NCI-H128 (cell line): ENCODE results near the gene TPPP.

Source experiments
- DNase-seq: peaks from one replicate; lab custom pipeline; 2025; ENCODE audit not compliant: unreplicated experiment; lab: John Stamatoyannopoulos, UW

The TPPP gene

DNA sequence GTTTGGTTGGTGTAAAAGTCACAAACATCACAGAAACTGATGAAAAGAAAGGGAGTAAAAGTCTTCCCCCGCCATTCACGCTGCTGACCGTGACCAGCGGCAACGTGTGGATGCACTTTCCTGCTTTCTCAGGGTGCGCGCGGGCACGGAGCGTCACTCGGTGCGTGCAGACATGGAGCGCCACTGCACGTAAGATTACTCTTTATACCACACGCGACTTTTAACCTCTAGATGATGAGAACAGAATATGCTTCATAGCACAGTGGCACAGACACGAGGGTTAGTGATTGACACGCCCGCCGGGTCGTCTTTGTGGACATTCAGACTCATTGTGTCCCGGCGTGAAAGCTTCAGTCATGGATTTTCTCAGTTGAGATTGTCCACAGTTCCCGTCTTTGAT lies 65.3 kb downstream of the TPPP start:
- DNase-seq = no peak

DNA sequence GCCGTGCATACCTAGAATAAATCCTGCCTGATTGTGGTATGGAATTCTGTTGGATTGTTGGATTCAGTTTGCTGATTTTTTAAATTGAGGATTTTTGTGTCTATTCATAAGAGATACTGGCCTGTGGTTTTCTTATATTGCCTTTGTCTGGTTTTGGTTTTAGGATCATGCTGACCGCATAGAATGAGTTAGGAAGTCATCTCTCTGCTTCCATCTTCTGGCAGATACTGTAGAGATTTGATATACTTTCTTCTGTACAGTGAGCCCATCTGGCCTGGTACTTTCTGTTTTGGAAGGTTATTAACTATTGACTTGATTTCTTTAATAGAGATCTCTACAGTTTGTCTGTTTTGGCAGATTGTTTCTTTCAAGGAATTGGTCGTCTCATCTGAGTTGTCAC lies 66.3 kb downstream of the TPPP start:
- DNase-seq = no peak

GRCh38 chr5:625516-625915 lies 67.6 kb downstream of the TPPP start:
- DNase-seq = no peak

- no peak for DNase-seq
Measured at GRCh38 chr5:624951-625230, 68.3 kb downstream of the TPPP start.

DNA sequence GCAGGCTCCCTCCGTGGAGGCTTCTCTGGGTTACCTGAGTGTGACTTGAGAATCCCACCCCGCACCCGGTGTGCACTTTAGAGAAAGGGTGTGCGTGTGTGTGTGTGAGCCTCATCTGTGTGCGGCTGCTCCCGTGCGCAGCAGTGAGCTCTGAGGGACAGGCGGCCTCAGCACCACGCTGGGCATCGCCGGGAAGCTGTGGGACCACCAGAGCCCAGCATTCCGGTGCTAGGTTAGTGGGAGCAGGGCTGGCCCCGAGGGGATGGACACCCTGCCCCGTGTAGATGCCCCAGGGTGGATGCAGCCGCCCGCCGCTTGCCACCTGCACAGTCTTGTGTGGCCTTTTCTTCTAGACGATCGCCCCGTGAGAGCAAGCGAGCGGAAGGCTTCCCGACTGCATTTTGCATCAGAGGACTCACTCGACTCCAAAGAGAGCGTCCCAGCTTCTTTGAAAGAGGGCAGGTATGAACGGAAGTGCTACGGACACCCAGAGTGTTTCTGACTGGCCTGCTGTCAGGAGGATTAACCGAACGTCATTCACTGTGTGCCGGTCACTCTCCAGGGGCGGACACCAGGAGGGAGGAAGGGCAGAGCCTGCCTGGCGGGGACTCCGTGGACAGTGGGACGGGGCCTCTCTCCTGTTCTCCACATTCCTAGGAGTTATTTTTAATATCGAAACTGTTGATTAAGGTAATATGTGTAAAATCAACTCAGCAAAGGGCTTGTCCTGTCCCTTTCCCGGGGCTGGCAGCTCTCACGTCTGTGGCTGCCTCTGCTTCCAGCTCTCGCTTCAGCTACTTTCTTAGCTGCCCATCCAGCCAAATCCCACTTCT lies 68.8 kb downstream of the TPPP start:
- DNase-seq = no peak

DNA sequence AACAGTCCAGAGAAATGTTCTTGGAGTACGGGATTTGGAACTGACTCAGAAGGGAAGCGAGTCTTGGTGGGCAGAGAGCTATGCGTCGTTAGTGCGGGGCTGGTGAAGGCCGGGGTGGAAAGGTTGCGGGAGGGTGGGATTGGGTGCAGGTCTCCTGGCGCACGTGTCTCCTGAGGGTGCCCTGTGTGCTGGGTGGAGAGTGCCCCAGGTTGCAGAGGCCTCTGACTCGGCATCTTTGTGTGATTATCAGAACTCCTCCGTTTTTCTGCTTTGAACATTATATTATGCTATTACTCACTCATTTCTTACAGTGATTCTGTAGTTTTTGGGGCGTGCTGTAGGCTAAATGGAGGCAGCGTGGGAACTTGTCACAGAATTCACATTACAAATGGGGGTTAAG lies 69.6 kb downstream of the TPPP start:
- DNase-seq = no peak

GRCh38 chr5:622946-623522 lies 70.1 kb downstream of the TPPP start:
- DNase-seq = no peak

DNA sequence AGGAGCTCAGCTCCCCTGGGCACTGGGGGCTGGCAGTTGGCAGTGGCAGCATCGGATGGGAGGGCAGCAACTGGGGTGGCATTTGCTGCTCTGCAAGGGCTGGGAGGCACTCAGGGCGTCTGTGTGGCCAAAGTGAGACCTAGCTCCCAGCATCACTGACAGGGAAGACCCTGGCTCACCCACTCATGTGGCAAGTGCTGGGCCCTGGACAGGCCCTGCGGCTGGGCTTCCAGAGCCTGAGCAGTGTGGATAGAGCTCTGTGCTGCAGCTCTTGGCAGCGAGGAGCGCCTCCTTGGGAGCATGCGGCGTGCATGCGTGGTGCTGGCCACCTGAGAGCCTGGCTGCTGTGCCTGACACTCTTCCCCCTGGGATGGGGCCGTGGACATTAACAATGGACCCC lies 70.8 kb downstream of the TPPP start:
- no peak for DNase-seq

GRCh38 chr5:621341-621761 lies 71.8 kb downstream of the TPPP start:
- DNase-seq = no peak

- DNase-seq = no peak
Measured at GRCh38 chr5:620586-621180, 72.5 kb downstream of the TPPP start.

DNA sequence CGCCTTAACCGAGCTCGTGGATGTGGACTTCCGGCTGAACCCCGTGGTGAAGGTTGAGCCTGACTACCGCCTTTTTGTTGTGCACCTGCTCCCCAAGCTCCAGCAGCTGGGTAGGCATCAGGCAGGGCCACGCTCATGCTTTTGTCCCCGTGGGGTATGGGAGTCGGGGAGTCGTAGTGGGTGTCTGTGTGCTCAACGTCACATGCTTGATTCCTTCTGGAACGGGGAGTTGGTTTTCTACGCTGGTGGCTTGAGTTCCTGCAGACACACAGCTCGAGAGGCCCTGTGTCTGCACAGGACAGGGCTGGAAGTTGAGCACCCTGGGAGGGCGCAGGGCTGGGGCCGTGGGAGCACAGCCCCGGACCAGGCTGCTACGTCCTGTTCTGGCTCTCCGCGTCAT lies 73.0 kb downstream of the TPPP start:
- no peak for DNase-seq

GRCh38 chr5:619444-619843 lies 73.7 kb downstream of the TPPP start:
- no peak for DNase-seq

- no peak for DNase-seq
Measured at GRCh38 chr5:618450-618849, 74.7 kb downstream of the TPPP start.

GRCh38 chr5:617896-618295 lies 75.3 kb downstream of the TPPP start:
- DNase-seq = no peak

DNA sequence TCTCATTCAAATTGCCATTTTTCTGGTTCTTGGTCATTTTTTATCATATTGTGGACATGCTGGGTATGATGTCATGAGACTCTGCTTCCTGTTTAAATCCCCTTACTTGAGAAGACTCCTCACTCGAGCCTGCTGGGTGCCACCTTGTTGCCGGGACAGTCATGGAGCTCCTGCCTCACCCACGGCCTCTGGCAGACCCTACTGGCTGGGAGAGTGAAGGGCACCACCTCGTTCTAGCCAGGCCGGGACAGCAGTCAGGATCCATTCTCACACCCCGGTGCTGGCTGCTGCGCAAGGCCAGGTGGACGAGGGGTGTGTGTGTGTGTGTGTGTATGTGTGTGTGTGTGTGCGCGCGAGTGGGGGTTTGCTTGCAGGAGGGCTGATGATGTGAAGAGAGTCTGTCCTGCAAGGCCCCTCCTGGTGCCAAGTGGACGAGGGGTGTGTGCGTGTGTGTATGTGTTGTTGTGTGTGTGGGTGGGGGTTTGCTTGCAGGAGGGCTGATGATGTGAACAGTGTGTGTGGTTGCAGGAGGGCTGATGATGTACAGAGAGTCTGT lies 76.6 kb downstream of the TPPP start:
- no peak for DNase-seq

GRCh38 chr5:612498-613424 lies 80.4 kb downstream of the TPPP start:
- no peak for DNase-seq

DNA sequence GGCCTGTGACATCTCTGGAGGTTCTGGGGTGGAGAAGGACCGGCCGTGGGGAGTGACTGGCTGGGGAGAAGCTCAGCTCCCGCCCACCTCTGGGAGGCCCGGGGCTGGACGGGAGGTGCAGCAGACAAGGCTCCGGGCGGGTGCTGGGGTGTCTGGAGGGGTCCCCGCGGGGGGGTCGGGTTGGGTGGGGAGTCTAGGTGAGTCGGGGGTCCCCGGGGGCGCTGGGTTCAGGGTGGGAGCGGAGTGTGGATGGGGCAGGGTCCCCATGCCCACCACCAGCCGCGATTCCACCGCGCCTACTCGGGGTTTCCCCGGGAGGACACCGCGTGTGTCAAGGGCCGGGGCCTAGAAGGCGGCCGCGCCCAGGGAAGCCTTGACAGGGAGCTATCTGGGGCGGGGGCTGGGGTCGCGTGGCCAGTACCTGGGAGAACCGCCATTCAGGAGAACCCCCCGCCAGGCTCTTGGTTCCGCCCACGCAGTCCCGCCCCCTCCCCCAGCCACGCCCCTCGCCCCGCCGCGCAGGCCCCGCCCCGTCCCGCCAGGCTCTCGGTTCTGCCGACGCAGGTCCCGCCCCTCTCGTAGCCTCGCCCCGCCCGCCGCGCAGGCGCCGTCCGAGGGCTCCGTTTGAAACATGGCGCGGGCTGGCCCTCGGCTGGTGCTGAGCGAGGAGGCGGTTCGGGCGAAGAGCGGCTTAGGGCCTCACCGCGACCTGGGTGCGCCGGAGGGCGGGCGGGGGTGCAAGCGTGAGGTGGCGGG lies 81.2 kb downstream of the TPPP start, which contains the start of gene CEP72:
CEP72 (plus strand) TSS at position 610 of the 756 bp plus-strand sequence; CDS start at position 632, 22 bp downstream.
- DNase-seq = peak; percentile 73

DNA sequence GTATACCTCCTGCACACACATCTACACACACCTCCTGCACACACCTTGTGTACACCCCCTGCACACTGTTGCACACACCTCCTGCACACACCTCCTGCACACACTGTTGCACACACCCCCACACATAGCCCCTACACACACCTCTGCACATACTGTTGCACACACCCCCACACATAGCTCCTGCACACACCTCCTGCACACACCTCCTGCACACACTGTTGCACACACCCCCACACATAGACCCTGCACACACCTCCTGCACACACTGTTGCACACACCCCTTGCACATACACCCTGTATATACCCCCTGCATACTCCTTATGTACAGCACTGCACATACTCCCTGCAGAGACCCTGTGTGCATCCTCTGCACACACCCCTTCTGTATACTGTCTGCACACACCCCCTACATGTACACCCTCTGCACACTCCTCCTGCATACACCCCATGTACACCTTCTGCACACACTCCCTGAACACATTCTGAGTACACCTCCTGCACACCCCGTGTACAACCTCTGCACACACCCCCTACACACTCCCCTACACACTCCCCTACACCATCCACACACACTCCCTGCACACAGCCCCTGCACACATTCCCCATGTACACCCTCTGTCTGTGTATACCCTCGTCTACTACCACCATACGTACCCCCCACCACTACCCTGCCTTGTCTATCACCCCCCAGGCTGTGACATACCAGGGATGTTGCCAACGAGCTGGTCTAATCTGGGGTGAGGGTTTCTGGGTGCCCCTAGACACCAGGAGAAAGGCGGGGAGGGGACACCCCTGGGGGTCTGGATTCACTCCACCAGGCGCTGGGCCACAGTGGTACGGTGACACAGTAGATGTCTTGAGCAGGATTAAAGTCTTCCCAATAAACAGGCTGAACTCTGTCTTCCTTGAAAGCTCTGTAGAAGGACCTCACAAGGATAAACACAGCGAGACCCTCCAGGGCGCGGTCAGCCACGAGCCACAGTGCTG lies 82.1 kb downstream of the TPPP start:
- no peak for DNase-seq
